ENCODE results near the gene NEK9. TPM values are rescaled to one million over a fixed set of nuclear protein-coding genes. Genes with fewer than 3 reads are reported as not detected.

NEK9 gene
- total and polyA plus RNA-seq, 9 of the 15 experiments (the other 6 are each of a cell fraction or from before 2014, with no cell fraction given) = 2.8 to 39.6 (median 19.8) TPM

GRCh38 chr14:75047506-75047905 lies 79.3 kb downstream of the NEK9 start:
- Histone ChIP-seq H3K4me1 (replicated peaks in 1 of 2; ENCODE audit: control insufficient read depth in 2 of 2, insufficient read depth in 2 of 2, low read length in 2 of 2) (peaks cover 9 to 11% of the 10 kb centered on the region in 2 experiments; a peak in 4 of 5 replicates), H4K20me1 (replicated peaks; ENCODE audit: control insufficient read depth, insufficient read depth, low read length) (no peaks in the 10 kb centered on the region), H3K4me3 (no peak overlapping the region), H3K79me2 (ENCODE audit: control insufficient read depth, insufficient read depth, low read length) (peaks cover 33% of the 10 kb centered on the region), H3K36me3 (ENCODE audit: control insufficient read depth, insufficient read depth, low read length) (peaks cover 15% of the 10 kb centered on the region; the same call in 2 of the 3 replicates), H3K9ac (ENCODE audit: insufficient read depth in 1 of 2, low read depth in 2 of 2, low read length in 2 of 2) (no peak overlapping the region), H3K9me1 (ENCODE audit: control insufficient read depth, insufficient read depth, low read length) (no peaks in the 10 kb centered on the region), H2AFZ (ENCODE audit: low read depth, low read length) (no peak overlapping the region), H3K27ac (ENCODE audit: extremely low read depth, low read depth, low read length) (no peak overlapping the region), H3K9me3 (replicated peaks; ENCODE audit: control insufficient read depth, insufficient read depth, low read depth, low read length) (no peaks in the 10 kb centered on the region), H3K4me2 (ENCODE audit: insufficient read depth, low read length) (no peak overlapping the region), H3K27me3 (ENCODE audit: control insufficient read depth in 2 of 2, insufficient read depth in 2 of 2, low read length in 2 of 2) (no peaks in the 10 kb centered on the region)
- TF ChIP-seq MTA2 (IDR thresholded peaks at IDR 0.05; ENCODE audit: low read depth) (no peak), SUPT5H (IDR thresholded peaks at IDR 0.05) (no peak), ZNF780A (CRISPR knock-in tag; IDR thresholded peaks at IDR 0.05) (no peak), FOXK2 (conservative IDR thresholded peaks at IDR 0.05 in 1 of 2, IDR thresholded peaks at IDR 0.05 in 1 of 2; ENCODE audit: low read depth in 2 of 2) (no peak), POLR3G (IDR thresholded peaks at IDR 0.05; ENCODE audit: extremely low read depth, insufficient read length, insufficient replicate concordance) (no peak), ZEB2 (IDR thresholded peaks at IDR 0.05) (no peak), IRF2 (CRISPR knock-in tag; IDR thresholded peaks at IDR 0.05) (no peak), NFIC (IDR thresholded peaks at IDR 0.05) (no peak), FOXJ2 (tag; IDR thresholded peaks at IDR 0.05) (no peak), SMARCE1 (IDR thresholded peaks at IDR 0.05) (no peak), IRF1 (CRISPR knock-in tag; IDR thresholded peaks at IDR 0.05; ENCODE audit: borderline replicate concordance) (no peak), HNRNPLL (IDR thresholded peaks at IDR 0.05; ENCODE audit: low read depth, low read length, poor library complexity, severe bottlenecking) (no peak)
- TF ChIP-seq, protein P1, sequence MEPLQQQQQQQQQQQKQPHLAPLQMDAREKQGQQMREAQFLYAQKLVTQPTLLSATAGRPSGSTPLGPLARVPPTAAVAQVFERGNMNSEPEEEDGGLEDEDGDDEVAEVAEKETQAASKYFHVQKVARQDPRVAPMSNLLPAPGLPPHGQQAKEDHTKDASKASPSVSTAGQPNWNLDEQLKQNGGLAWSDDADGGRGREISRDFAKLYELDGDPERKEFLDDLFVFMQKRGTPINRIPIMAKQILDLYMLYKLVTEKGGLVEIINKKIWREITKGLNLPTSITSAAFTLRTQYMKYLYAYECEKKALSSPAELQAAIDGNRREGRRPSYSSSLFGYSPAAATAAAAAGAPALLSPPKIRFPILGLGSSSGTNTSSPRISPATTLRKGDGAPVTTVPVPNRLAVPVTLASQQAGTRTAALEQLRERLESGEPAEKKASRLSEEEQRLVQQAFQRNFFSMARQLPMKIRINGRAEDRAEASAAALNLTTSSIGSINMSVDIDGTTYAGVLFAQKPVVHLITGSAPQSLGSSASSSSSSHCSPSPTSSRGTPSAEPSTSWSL (CRISPR knock-in tag; IDR thresholded peaks at IDR 0.05; ENCODE audit: borderline replicate concordance) = no peak
- TF ChIP-seq, protein P2, sequence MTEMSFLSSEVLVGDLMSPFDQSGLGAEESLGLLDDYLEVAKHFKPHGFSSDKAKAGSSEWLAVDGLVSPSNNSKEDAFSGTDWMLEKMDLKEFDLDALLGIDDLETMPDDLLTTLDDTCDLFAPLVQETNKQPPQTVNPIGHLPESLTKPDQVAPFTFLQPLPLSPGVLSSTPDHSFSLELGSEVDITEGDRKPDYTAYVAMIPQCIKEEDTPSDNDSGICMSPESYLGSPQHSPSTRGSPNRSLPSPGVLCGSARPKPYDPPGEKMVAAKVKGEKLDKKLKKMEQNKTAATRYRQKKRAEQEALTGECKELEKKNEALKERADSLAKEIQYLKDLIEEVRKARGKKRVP (CRISPR knock-in tag; IDR thresholded peaks at IDR 0.05) = no peak
- DNase-seq (ENCODE audit: extremely low read depth in 1 of 4, low spot score in 3 of 4) = no peak
- no TSS peak for BruUV-seq (replicated peaks)
- 72% methylated on average over 4 of the region's 4 CpGs for WGBS (ENCODE audit: insufficient coverage, low coverage, missing lambda C conversion rate)
- in situ Hi-C loops (cut with MboI) (no loop called here), intact Hi-C loops (cut with micrococcal nuclease) (no loop called here)
- FAIRE-seq = no peak
- CTCF ChIA-PET (ENCODE audit: low intra/inter-chr PET ratio) = no interaction called here
- POLR2A ChIA-PET = no interaction called here
- no peak for ATAC-seq
